HepG2 (cell line): ENCODE data around the gene ZDHHC6. TPM values are rescaled to one million over a fixed set of nuclear protein-coding genes. Genes with fewer than 3 reads are reported as not detected.
A peak's percentile ranks its signal among the peaks of the same experiment; 100 is the strongest.

ENCODE experiments used
- IRF1 ChIP-seq: sonication (generic); formaldehyde crosslinking; IDR thresholded peaks from 2 replicates; pipeline ENCODE4 v1.4.0; 2020; ENCODE audit warnings: low read depth, mild to moderate bottlenecking, missing genetic modification reagents
- MATR3 ChIP-seq: sonication (generic); formaldehyde crosslinking; IDR thresholded peaks from 2 replicates; pipeline ENCODE4 v1.4.0; 2020; ENCODE audit warnings: missing genetic modification reagents
- NR2F6 ChIP-seq, 2 experiments: IDR thresholded peaks; 2 replicates each; pipeline ENCODE4 v1.6.1; 2016; ENCODE audit warnings: antibody characterized with exemption in 1 of 2, mild to moderate bottlenecking in 1 of 2
- TARDBP ChIP-seq: sonication (generic); formaldehyde crosslinking; IDR thresholded peaks from 2 replicates; pipeline ENCODE4 v1.8.0; 2022; ENCODE audit warnings: mild to moderate bottlenecking, missing genetic modification reagents
- ZNF275 ChIP-seq: sonication (generic); formaldehyde crosslinking; IDR thresholded peaks from 2 replicates; pipeline ENCODE4 v1.8.0; 2022; ENCODE audit warnings: missing genetic modification reagents, mild to moderate bottlenecking, inconsistent platforms, borderline replicate concordance
- ZNF292 ChIP-seq: sonication (generic); formaldehyde crosslinking; IDR thresholded peaks from 2 replicates; pipeline ENCODE4 v1.8.1; 2022; ENCODE audit warnings: mild to moderate bottlenecking, low read depth, missing genetic modification reagents, borderline replicate concordance
- ZNF496 ChIP-seq: sonication (generic); formaldehyde crosslinking; IDR thresholded peaks from 2 replicates; pipeline ENCODE4 v1.8.1; 2023; ENCODE audit warnings: mild to moderate bottlenecking, moderate library complexity, missing genetic modification reagents; ENCODE audit not compliant: insufficient replicate concordance
- ZNF879 ChIP-seq: sonication (generic); formaldehyde crosslinking; IDR thresholded peaks from 2 replicates; pipeline ENCODE4 v1.8.1; 2023; ENCODE audit warnings: missing genetic modification reagents
- polyA plus RNA-seq, 8 experiments: library from polyadenylated mRNA; depleted of rRNA in 3 of 8; stranded (reverse) in 7 of 8; unstranded in 1 of 8; fragments of >200 nt; fragmentation: Illumina TruSeq in 4 of 8; extraction: Trizol in 4 of 8; gene quantifications; 2 replicates each; pipeline versions ENCODE4 v1.2.1 to v1.2.3, GENCODE V29; 2011 to 2016; ENCODE audit warnings: low read depth in 4 of 8, missing spikeins in 1 of 8, mixed read lengths in 1 of 8; ENCODE audit not compliant: insufficient read depth in 1 of 8
- total RNA-seq, 5 experiments: library from RNA; depleted of rRNA; stranded (reverse); fragments of >200 nt; fragmentation: Illumina TruSeq; extraction: Trizol; gene quantifications; 2 replicates each; pipeline ENCODE4 v1.2.3, GENCODE V29; 2016; ENCODE audit warnings: low read depth in 1 of 5
- TF ChIP-seq, protein P1 (sequence below): sonication (generic); formaldehyde crosslinking; IDR thresholded peaks from 2 replicates; pipeline ENCODE4 v1.4.0; 2020; ENCODE audit warnings: missing genetic modification reagents
- TF ChIP-seq, protein P2 (sequence below): sonication (generic); formaldehyde crosslinking; IDR thresholded peaks from 2 replicates; pipeline ENCODE4 v1.5.0; 2020; ENCODE audit warnings: missing genetic modification reagents
- TF ChIP-seq, protein P3 (sequence below): sonication (generic); formaldehyde crosslinking; IDR thresholded peaks from 2 replicates; pipeline ENCODE4 v1.9.0; 2021; ENCODE audit warnings: missing genetic modification reagents, mild to moderate bottlenecking, borderline replicate concordance
- TF ChIP-seq, protein P4 (sequence below): sonication (generic); formaldehyde crosslinking; conservative IDR thresholded peaks from 2 replicates; pipeline ENCODE4 v1.4.0; 2020; ENCODE audit warnings: missing genetic modification reagents

ZDHHC6 gene
- total and polyA plus RNA-seq, 2 of the 13 experiments (the other 11 are each of a cell fraction or from before 2014, with no cell fraction given) = 20.9 to 49.4 TPM

- TF ChIP-seq, protein P1, sequence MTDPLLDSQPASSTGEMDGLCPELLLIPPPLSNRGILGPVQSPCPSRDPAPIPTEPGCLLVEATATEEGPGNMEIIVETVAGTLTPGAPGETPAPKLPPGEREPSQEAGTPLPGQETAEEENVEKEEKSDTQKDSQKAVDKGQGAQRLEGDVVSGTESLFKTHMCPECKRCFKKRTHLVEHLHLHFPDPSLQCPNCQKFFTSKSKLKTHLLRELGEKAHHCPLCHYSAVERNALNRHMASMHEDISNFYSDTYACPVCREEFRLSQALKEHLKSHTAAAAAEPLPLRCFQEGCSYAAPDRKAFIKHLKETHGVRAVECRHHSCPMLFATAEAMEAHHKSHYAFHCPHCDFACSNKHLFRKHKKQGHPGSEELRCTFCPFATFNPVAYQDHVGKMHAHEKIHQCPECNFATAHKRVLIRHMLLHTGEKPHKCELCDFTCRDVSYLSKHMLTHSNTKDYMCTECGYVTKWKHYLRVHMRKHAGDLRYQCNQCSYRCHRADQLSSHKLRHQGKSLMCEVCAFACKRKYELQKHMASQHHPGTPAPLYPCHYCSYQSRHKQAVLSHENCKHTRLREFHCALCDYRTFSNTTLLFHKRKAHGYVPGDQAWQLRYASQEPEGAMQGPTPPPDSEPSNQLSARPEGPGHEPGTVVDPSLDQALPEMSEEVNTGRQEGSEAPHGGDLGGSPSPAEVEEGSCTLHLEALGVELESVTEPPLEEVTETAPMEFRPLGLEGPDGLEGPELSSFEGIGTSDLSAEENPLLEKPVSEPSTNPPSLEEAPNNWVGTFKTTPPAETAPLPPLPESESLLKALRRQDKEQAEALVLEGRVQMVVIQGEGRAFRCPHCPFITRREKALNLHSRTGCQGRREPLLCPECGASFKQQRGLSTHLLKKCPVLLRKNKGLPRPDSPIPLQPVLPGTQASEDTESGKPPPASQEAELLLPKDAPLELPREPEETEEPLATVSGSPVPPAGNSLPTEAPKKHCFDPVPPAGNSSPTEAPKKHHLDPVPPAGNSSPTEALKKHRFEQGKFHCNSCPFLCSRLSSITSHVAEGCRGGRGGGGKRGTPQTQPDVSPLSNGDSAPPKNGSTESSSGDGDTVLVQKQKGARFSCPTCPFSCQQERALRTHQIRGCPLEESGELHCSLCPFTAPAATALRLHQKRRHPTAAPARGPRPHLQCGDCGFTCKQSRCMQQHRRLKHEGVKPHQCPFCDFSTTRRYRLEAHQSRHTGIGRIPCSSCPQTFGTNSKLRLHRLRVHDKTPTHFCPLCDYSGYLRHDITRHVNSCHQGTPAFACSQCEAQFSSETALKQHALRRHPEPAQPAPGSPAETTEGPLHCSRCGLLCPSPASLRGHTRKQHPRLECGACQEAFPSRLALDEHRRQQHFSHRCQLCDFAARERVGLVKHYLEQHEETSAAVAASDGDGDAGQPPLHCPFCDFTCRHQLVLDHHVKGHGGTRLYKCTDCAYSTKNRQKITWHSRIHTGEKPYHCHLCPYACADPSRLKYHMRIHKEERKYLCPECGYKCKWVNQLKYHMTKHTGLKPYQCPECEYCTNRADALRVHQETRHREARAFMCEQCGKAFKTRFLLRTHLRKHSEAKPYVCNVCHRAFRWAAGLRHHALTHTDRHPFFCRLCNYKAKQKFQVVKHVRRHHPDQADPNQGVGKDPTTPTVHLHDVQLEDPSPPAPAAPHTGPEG (CRISPR knock-in tag) = peak; percentile 22; the same call in 1 of the 2 replicates
- TF ChIP-seq ZNF275 (no peak), ZNF496 (CRISPR knock-in tag) (no peak), ZNF292 (peak; percentile 57; the same call in 1 of the 2 replicates), NR2F6 (IDR thresholded peaks at IDR 0.05) (peak; percentile 90), NR2F6 (CRISPR knock-in tag; IDR thresholded peaks at IDR 0.05) (peak; percentile 79), IRF1 (CRISPR knock-in tag) (no peak), TARDBP (CRISPR knock-in tag) (peak; percentile 93), MATR3 (no peak), ZNF879 (CRISPR knock-in tag) (no peak)
- TF ChIP-seq, protein P2, sequence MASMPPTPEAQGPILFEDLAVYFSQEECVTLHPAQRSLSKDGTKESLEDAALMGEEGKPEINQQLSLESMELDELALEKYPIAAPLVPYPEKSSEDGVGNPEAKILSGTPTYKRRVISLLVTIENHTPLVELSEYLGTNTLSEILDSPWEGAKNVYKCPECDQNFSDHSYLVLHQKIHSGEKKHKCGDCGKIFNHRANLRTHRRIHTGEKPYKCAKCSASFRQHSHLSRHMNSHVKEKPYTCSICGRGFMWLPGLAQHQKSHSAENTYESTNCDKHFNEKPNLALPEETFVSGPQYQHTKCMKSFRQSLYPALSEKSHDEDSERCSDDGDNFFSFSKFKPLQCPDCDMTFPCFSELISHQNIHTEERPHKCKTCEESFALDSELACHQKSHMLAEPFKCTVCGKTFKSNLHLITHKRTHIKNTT (CRISPR knock-in tag) = no peak
- TF ChIP-seq, protein P3, sequence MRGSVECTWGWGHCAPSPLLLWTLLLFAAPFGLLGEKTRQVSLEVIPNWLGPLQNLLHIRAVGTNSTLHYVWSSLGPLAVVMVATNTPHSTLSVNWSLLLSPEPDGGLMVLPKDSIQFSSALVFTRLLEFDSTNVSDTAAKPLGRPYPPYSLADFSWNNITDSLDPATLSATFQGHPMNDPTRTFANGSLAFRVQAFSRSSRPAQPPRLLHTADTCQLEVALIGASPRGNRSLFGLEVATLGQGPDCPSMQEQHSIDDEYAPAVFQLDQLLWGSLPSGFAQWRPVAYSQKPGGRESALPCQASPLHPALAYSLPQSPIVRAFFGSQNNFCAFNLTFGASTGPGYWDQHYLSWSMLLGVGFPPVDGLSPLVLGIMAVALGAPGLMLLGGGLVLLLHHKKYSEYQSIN (CRISPR knock-in tag) = no peak
- TF ChIP-seq, protein P4, sequence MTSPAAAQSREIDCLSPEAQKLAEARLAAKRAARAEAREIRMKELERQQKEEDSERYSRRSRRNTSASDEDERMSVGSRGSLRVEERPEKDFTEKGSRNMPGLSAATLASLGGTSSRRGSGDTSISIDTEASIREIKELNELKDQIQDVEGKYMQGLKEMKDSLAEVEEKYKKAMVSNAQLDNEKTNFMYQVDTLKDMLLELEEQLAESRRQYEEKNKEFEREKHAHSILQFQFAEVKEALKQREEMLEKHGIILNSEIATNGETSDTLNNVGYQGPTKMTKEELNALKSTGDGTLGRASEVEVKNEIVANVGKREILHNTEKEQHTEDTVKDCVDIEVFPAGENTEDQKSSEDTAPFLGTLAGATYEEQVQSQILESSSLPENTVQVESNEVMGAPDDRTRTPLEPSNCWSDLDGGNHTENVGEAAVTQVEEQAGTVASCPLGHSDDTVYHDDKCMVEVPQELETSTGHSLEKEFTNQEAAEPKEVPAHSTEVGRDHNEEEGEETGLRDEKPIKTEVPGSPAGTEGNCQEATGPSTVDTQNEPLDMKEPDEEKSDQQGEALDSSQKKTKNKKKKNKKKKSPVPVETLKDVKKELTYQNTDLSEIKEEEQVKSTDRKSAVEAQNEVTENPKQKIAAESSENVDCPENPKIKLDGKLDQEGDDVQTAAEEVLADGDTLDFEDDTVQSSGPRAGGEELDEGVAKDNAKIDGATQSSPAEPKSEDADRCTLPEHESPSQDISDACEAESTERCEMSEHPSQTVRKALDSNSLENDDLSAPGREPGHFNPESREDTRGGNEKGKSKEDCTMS (CRISPR knock-in tag) = no peak
Measured at GRCh38 chr10:112394475-112394875, 52.2 kb downstream of the ZDHHC6 start (continued).
